Esophagus muscularis mucosa (tissue), 4 donors: Measurements from ENCODE around the gene MME. TPM values are rescaled to one million over a fixed set of nuclear protein-coding genes. Genes with fewer than 3 reads are reported as not detected.

Source experiments
- DNase-seq: peaks from one replicate; pipeline ENCODE4 v3.0.0-alpha.2; 2017; ENCODE audit errors: extremely low spot score
- H3K27ac ChIP-seq, 4 donors: fragments of 200-600 bp; sonication (generic); replicated peaks in 1 of 4; 1 replicate in 3 of 4; 2 replicates in 1 of 4; pipeline ENCODE4 v1.5.1; 2016 to 2019; ENCODE audit warnings: mild to moderate bottlenecking in 1 of 4
- H3K27me3 ChIP-seq, 4 donors: fragments of 200-600 bp; sonication (generic); one replicate each; pipeline versions ENCODE4 v1.5.1 to v1.6.0; 2016 to 2019
- H3K36me3 ChIP-seq, 4 donors: fragments of 200-600 bp; sonication (generic); one replicate each; pipeline ENCODE4 v1.5.1; 2016 to 2019
- H3K4me1 ChIP-seq, 4 donors: fragments of 200-600 bp; sonication (generic); one replicate each; pipeline ENCODE4 v1.5.1; 2016 to 2019
- H3K4me3 ChIP-seq, 4 donors: fragments of 200-600 bp; sonication (generic); 1 replicate in 2 of 4; 2 replicates in 2 of 4; pipeline ENCODE4 v1.5.1; 2016 to 2019; ENCODE audit warnings: mild to moderate bottlenecking in 4 of 4, moderate library complexity in 1 of 4
- H3K9me3 ChIP-seq, 4 donors: fragments of 200-600 bp; sonication (generic); 1 replicate in 3 of 4; 2 replicates in 1 of 4; pipeline ENCODE4 v1.5.1; 2016 to 2019
- EP300 ChIP-seq: sonication (generic); formaldehyde crosslinking; IDR thresholded peaks from one replicate; pipeline ENCODE4 v1.6.1; 2017; ENCODE audit warnings: antibody characterized with exemption
- POLR2A ChIP-seq: fragments of 450-650 bp; IDR thresholded peaks from one replicate; pipeline ENCODE4 v1.6.1; 2017; ENCODE audit warnings: antibody characterized with exemption, moderate library complexity, mild to moderate bottlenecking, low read depth
- POLR2AphosphoS5 ChIP-seq, 2 donors: sonication (generic); formaldehyde crosslinking; IDR thresholded peaks; one replicate each; pipeline ENCODE4 v1.6.1; 2017; ENCODE audit warnings: antibody characterized with exemption in 2 of 2
- WGBS: methylation state at CpG from one replicate; pipeline ENCODE4 v1.1.5; 2018; 5-methylcytosine and 5-hydroxymethylcytosine counted together
- intact Hi-C: fragments of 100-400 bp; cut with DNase I; formaldehyde crosslinking; loops from one replicate; pipeline ENCODE4 v1.15.1; 2023
- total RNA-seq, 4 donors: library from RNA; depleted of rRNA; stranded (reverse); fragments of >200 nt; gene quantifications; one replicate each; pipeline versions ENCODE4 v1.1.0 to v1.2.1, GENCODE V29; 2016
- TF ChIP-seq, protein P1 (sequence below), 3 experiments: fragments of 200-600 bp in 2 of 3; fragments of 450-650 bp in 1 of 3; sonication (generic) in 2 of 3; IDR thresholded peaks; one replicate each; pipeline ENCODE4 v1.5.1; 2017 to 2019; ENCODE audit warnings: antibody characterized with exemption in 3 of 3, mild to moderate bottlenecking in 2 of 3, moderate library complexity in 1 of 3

Gene MME
- total RNA-seq, 4 donors from 2014 or later = 1.7 to 6.5 (median 4.5) TPM

DNA sequence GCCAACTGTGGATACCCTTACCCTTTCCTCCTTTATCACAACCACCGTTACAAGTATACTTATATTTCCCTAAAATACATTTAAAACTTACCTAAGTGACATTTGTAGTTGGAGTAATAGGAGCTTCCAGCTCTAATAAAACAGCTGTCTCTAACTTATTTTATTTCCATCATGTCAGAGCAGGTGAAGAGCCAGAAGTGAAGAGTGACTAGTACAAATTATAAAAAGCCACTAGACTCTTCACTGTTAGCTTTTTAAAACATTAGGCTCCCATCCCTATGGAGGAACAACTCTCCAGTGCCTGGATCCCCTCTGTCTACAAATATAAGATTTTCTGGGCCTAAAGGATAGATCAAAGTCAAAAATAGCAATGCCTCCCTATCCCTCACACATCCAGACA is 102.3 kb downstream of the MME start:
- no peaks in the 10 kb centered on the region for H3K36me3 ChIP-seq
- WGBS = 92% methylated on average over 1 of the region's 1 CpG
- TF ChIP-seq POLR2A (no peak), POLR2AphosphoS5 (IDR thresholded peaks at IDR 0.05) (no peak), EP300 (no peak)
- TF ChIP-seq, protein P1, sequence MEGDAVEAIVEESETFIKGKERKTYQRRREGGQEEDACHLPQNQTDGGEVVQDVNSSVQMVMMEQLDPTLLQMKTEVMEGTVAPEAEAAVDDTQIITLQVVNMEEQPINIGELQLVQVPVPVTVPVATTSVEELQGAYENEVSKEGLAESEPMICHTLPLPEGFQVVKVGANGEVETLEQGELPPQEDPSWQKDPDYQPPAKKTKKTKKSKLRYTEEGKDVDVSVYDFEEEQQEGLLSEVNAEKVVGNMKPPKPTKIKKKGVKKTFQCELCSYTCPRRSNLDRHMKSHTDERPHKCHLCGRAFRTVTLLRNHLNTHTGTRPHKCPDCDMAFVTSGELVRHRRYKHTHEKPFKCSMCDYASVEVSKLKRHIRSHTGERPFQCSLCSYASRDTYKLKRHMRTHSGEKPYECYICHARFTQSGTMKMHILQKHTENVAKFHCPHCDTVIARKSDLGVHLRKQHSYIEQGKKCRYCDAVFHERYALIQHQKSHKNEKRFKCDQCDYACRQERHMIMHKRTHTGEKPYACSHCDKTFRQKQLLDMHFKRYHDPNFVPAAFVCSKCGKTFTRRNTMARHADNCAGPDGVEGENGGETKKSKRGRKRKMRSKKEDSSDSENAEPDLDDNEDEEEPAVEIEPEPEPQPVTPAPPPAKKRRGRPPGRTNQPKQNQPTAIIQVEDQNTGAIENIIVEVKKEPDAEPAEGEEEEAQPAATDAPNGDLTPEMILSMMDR (IDR thresholded peaks at IDR 0.05) = no peak
- intact Hi-C loops = no loop called here
- H3K9me3 ChIP-seq = no peaks in the 10 kb centered on the region
- no peak overlapping the region for H3K4me3 ChIP-seq
- no peaks in the 10 kb centered on the region for H3K27me3 ChIP-seq
- no peaks in the 10 kb centered on the region for H3K4me1 ChIP-seq
- DNase-seq = no peak
- no peak overlapping the region for H3K27ac ChIP-seq

DNA sequence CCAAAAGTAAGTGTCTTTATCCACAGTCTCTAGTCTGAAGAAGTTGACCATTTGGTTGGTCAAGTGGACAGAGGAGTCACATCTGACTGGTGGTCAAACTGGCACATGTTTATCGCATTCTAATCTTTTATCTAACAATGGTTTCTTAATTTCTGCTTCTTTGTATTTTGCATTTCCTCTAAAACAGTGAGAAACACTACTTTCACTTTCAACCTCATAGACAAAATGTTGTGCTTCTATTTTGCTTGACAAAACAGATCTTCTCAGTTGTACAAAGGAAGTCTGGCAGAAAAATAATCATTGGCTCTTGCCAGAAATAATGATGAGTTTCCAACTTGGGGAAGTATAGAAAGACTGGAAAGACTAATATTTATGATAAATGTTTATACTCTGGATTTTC is 103.9 kb downstream of the MME start:
- Histone ChIP-seq H3K27ac (no peak overlapping the region), H3K9me3 (no peaks in the 10 kb centered on the region), H3K4me1 (peaks cover 0 to 8% (median 0%) of the 10 kb centered on the region in 4 donors), H3K4me3 (no peak overlapping the region), H3K36me3 (no peaks in the 10 kb centered on the region), H3K27me3 (no peaks in the 10 kb centered on the region)
- TF ChIP-seq POLR2AphosphoS5 (IDR thresholded peaks at IDR 0.05) (no peak), EP300 (no peak), POLR2A (no peak)
- TF ChIP-seq, protein P1 (IDR thresholded peaks at IDR 0.05) = no peak
- intact Hi-C loops = no loop called here
- DNase-seq = no peak
- WGBS = 65% methylated on average over 1 of the region's 1 CpG

DNA sequence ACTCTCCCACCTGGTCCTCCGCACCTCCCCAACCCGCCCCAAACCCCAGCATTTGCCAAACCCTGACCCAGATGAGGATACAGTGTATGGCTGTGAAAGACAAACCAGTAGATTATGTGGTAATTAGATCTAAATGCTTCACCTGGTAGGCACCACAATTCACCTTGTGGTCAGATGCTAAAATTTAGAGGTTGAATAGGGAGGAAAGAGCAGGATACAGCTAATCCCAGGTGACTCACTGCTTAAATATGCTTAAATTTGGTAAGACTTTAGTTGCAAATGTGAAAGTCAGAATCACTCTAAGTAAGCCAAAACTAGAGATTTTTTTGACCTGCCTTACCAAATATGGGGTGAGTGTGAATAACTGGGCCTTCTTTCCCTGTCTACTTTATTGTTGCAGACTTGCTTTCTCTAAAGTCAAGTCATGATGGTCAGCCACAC is 105.5 kb downstream of the MME start:
- intact Hi-C loops = no loop called here
- H3K27me3 ChIP-seq = no peaks in the 10 kb centered on the region
- H3K4me1 ChIP-seq = peaks cover 0 to 14% (median 6%) of the 10 kb centered on the region in 4 donors
- H3K9me3 ChIP-seq = no peaks in the 10 kb centered on the region
- no peak overlapping the region for H3K4me3 ChIP-seq
- H3K36me3 ChIP-seq = no peaks in the 10 kb centered on the region
- TF ChIP-seq POLR2A (no peak), POLR2AphosphoS5 (IDR thresholded peaks at IDR 0.05) (no peak), EP300 (no peak)
- TF ChIP-seq, protein P1 (IDR thresholded peaks at IDR 0.05) = no peak
- DNase-seq = no peak
- 100% methylated on average over 2 of the region's 2 CpGs for WGBS
- H3K27ac ChIP-seq = no peak overlapping the region

DNA sequence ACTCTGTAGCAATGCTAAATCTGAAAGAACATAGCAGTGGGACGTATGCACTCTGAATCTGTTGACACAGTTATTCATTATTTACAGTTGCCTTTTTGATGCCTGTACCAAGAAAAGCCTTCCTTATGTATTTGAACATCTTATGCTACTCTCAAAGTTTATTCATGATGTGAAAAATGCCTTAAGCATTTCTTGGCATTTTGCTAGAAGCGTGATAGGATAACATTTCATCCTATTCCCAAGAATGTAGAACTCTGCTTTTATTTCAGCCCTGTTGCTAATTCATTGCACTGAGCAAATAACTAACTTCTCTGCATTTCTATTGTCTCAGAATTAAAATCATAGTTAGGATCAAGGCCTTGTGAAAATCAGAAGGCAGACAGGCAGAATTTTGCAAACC is 107.9 kb downstream of the MME start:
- intact Hi-C loops = no loop called here
- H3K36me3 ChIP-seq = no peaks in the 10 kb centered on the region
- DNase-seq = no peak
- TF ChIP-seq POLR2A = no peak
- H3K4me1 ChIP-seq = peaks cover 0 to 17% (median 10%) of the 10 kb centered on the region in 4 donors
- WGBS = 57% methylated on average over 2 of the region's 2 CpGs
- H3K27me3 ChIP-seq = no peaks in the 10 kb centered on the region
- no peaks in the 10 kb centered on the region for H3K9me3 ChIP-seq
- H3K4me3 ChIP-seq = no peak overlapping the region
- no peak overlapping the region for H3K27ac ChIP-seq

DNA sequence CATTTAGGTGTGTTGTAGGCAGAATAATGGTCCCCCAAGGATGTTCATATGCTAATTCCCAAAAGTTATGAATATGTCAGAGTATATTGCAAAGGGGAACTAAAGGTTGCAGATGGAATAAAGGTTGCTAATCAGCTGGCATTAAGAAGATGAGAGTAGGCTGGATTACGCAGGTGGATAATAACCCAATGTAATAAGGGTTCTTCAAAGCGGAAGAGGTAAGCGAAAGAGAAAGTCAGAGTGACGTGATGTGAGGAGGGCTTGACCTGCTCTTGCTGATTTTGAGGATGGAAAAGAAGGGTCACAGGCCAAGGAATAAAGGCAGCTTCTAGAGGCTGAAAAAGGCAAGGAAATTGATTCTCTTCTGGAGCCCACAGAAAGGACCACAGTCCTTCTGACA is 109.4 kb downstream of the MME start:
- Histone ChIP-seq H3K36me3 (no peaks in the 10 kb centered on the region), H3K4me3 (no peak overlapping the region), H3K9me3 (no peaks in the 10 kb centered on the region), H3K27me3 (no peaks in the 10 kb centered on the region), H3K4me1 (peaks cover 0 to 17% (median 10%) of the 10 kb centered on the region in 4 donors), H3K27ac (no peak overlapping the region)
- intact Hi-C loops = no loop called here
- TF ChIP-seq POLR2AphosphoS5 (IDR thresholded peaks at IDR 0.05) = no peak
- TF ChIP-seq, protein P1 (IDR thresholded peaks at IDR 0.05) = no peak
- WGBS = 95% methylated on average over 4 of the region's 4 CpGs
- no peak for DNase-seq
